Measurements from ENCODE around the gene ASXL1.

The ASXL1 gene

GRCh38 chr20:32458061-32458836 is 100.1 kb downstream of the ASXL1 start:
- Histone ChIP-seq H3K4me2 (peak overlapping the region; percentile 86; the same call in 1 of the 2 replicates), H3K27me3 (ENCODE audit: insufficient read depth, low read depth) (no peaks in the 10 kb centered on the region), H2AFZ (ENCODE audit: low read depth) (peak overlapping the region; percentile 81; the same call in 1 of the 2 replicates), H4K20me1 (ENCODE audit: insufficient read depth) (no peaks in the 10 kb centered on the region), H3K79me2 (ENCODE audit: insufficient read depth, low read depth) (no peaks in the 10 kb centered on the region), H3K9ac (no peak overlapping the region; the same call in 1 of the 2 replicates), H3K4me1 (ENCODE audit: low read depth, poor library complexity, severe bottlenecking) (peaks cover 18% of the 10 kb centered on the region), H3K27ac (peak overlapping the region; percentile 45; the same call in 1 of the 2 replicates), H3K36me3 (ENCODE audit: insufficient read depth) (no peaks in the 10 kb centered on the region), H3K4me3 (IDR thresholded peaks at IDR 0.05; ENCODE audit: insufficient read depth, low read depth, low read length) (no peak overlapping the region)
- no peak for TF ChIP-seq CTCF (conservative IDR thresholded peaks at IDR 0.05; ENCODE audit: low read depth, low read length)

GRCh38 chr20:32458837-32459220 is 100.7 kb downstream of the ASXL1 start:
- Histone ChIP-seq H2AFZ (ENCODE audit: low read depth) (no peak overlapping the region), H3K4me3 (IDR thresholded peaks at IDR 0.05; ENCODE audit: insufficient read depth, low read depth, low read length) (no peak overlapping the region), H3K79me2 (ENCODE audit: insufficient read depth, low read depth) (no peaks in the 10 kb centered on the region), H4K20me1 (ENCODE audit: insufficient read depth) (no peaks in the 10 kb centered on the region), H3K27me3 (ENCODE audit: insufficient read depth, low read depth) (no peaks in the 10 kb centered on the region), H3K4me1 (ENCODE audit: low read depth, poor library complexity, severe bottlenecking) (peaks cover 18% of the 10 kb centered on the region), H3K9ac (no peak overlapping the region), H3K27ac (no peak overlapping the region), H3K4me2 (no peak overlapping the region), H3K36me3 (ENCODE audit: insufficient read depth) (no peaks in the 10 kb centered on the region)
- no peak for TF ChIP-seq CTCF (conservative IDR thresholded peaks at IDR 0.05; ENCODE audit: low read depth, low read length)

- no peak overlapping the region for H3K4me2 ChIP-seq
- H3K36me3 ChIP-seq (ENCODE audit: insufficient read depth): no peaks in the 10 kb centered on the region
- H3K27ac ChIP-seq: no peak overlapping the region
- no peaks in the 10 kb centered on the region for H4K20me1 ChIP-seq (ENCODE audit: insufficient read depth)
- no peaks in the 10 kb centered on the region for H3K27me3 ChIP-seq (ENCODE audit: insufficient read depth, low read depth)
- H3K79me2 ChIP-seq (ENCODE audit: insufficient read depth, low read depth): no peaks in the 10 kb centered on the region
- H2AFZ ChIP-seq (ENCODE audit: low read depth): no peak overlapping the region
- peaks cover 18% of the 10 kb centered on the region for H3K4me1 ChIP-seq (ENCODE audit: low read depth, poor library complexity, severe bottlenecking)
- no peak overlapping the region for H3K9ac ChIP-seq
- no peak overlapping the region for H3K4me3 ChIP-seq (IDR thresholded peaks at IDR 0.05; ENCODE audit: insufficient read depth, low read depth, low read length)
- TF ChIP-seq CTCF (conservative IDR thresholded peaks at IDR 0.05; ENCODE audit: low read depth, low read length): no peak
Observed at GRCh38 chr20:32460231-32460630, 102.1 kb downstream of the ASXL1 start.

- H3K27ac ChIP-seq: no peak overlapping the region
- H3K9ac ChIP-seq: no peak overlapping the region
- H3K4me1 ChIP-seq (ENCODE audit: low read depth, poor library complexity, severe bottlenecking): peaks cover 18% of the 10 kb centered on the region
- H3K4me2 ChIP-seq: no peak overlapping the region
- H2AFZ ChIP-seq (ENCODE audit: low read depth): no peak overlapping the region
- H3K36me3 ChIP-seq (ENCODE audit: insufficient read depth): no peaks in the 10 kb centered on the region
- no peak overlapping the region for H3K4me3 ChIP-seq (IDR thresholded peaks at IDR 0.05; ENCODE audit: insufficient read depth, low read depth, low read length)
- no peak for TF ChIP-seq CTCF (conservative IDR thresholded peaks at IDR 0.05; ENCODE audit: low read depth, low read length)
- no peaks in the 10 kb centered on the region for H4K20me1 ChIP-seq (ENCODE audit: insufficient read depth)
- H3K27me3 ChIP-seq (ENCODE audit: insufficient read depth, low read depth): no peaks in the 10 kb centered on the region
- H3K79me2 ChIP-seq (ENCODE audit: insufficient read depth, low read depth): no peaks in the 10 kb centered on the region
Observed at GRCh38 chr20:32460683-32461320, 102.7 kb downstream of the ASXL1 start.
